GM12878 (cell line): ENCODE measurements around the gene INHA. TPM values are rescaled to one million over a fixed set of nuclear protein-coding genes. Genes with fewer than 3 reads are reported as not detected.
A peak's percentile ranks its signal among the peaks of the same experiment; 100 is the strongest.

Source experiments
- BRCA1 ChIP-seq: IDR thresholded peaks from 2 replicates; pipeline ENCODE4 v1.6.1; 2011; ENCODE audit warnings: low read depth, low read length, improper control_type of control experiment
- CTCF ChIP-seq, 3 experiments: IDR thresholded peaks in 2 of 3; conservative IDR thresholded peaks in 1 of 3; 2 replicates each; pipeline ENCODE4 v1.5.1; 2011; ENCODE audit warnings: low read depth in 3 of 3, low read length in 3 of 3, mild to moderate bottlenecking in 3 of 3, control low read depth in 2 of 3, moderate library complexity in 2 of 3, inconsistent platforms in 1 of 3, mixed read lengths in 1 of 3; ENCODE audit not compliant: control insufficient read depth in 2 of 3, insufficient read depth in 1 of 3; ENCODE audit errors: extremely low read depth in 1 of 3
- DPF2 ChIP-seq: fragments of 450-650 bp; IDR thresholded peaks from 2 replicates; pipeline ENCODE4 v1.6.1; 2017; ENCODE audit warnings: mild to moderate bottlenecking
- E4F1 ChIP-seq: fragments of 450-650 bp; IDR thresholded peaks from 2 replicates; pipeline ENCODE4 v1.6.1; 2018; ENCODE audit warnings: borderline replicate concordance, mild to moderate bottlenecking; ENCODE audit not compliant: partially characterized antibody
- GABPA ChIP-seq: IDR thresholded peaks from 2 replicates; pipeline ENCODE4 v1.6.1; 2014; ENCODE audit warnings: antibody characterized with exemption, low read depth, mild to moderate bottlenecking, inconsistent platforms
- HCFC1 ChIP-seq: fragments of 150-350 bp; IDR thresholded peaks from 2 replicates; pipeline ENCODE4 v1.6.1; 2014; ENCODE audit warnings: low read length
- HDAC6 ChIP-seq: fragments of 200-600 bp; sonication (generic); IDR thresholded peaks from one replicate; pipeline ENCODE4 v1.8.0; 2017; ENCODE audit warnings: antibody characterized with exemption; ENCODE audit not compliant: unreplicated experiment
- MEF2B ChIP-seq: fragments of 450-650 bp; IDR thresholded peaks from 2 replicates; pipeline ENCODE4 v1.6.1; 2018; ENCODE audit warnings: mild to moderate bottlenecking, moderate library complexity; ENCODE audit not compliant: partially characterized antibody, poor library complexity, severe bottlenecking
- MYB ChIP-seq: fragments of 150-350 bp; IDR thresholded peaks from 2 replicates; pipeline ENCODE4 v1.6.1; 2014; ENCODE audit warnings: mild to moderate bottlenecking, low read depth, low read length, borderline replicate concordance
- NFXL1 ChIP-seq: fragments of 450-650 bp; IDR thresholded peaks from 2 replicates; pipeline ENCODE4 v1.6.1; 2017; ENCODE audit warnings: antibody characterized with exemption, mild to moderate bottlenecking, borderline replicate concordance
- NFYA ChIP-seq: IDR thresholded peaks from 2 replicates; pipeline ENCODE4 v1.6.1; 2011; ENCODE audit warnings: low read depth, mild to moderate bottlenecking, low read length, improper control_type of control experiment, borderline replicate concordance
- PAX8 ChIP-seq: fragments of 450-650 bp; IDR thresholded peaks from 2 replicates; pipeline ENCODE4 v1.6.1; 2017; ENCODE audit warnings: mild to moderate bottlenecking, moderate library complexity
- RAD21 ChIP-seq: IDR thresholded peaks from 2 replicates; pipeline ENCODE4 v1.6.1; 2011; ENCODE audit warnings: mild to moderate bottlenecking, low read depth, low read length, moderate library complexity; ENCODE audit not compliant: insufficient read depth
- REST ChIP-seq: IDR thresholded peaks from 2 replicates; pipeline ENCODE4 v1.6.1; 2012; ENCODE audit warnings: mild to moderate bottlenecking, low read depth, low read length
- SREBF1 ChIP-seq: IDR thresholded peaks from 2 replicates; pipeline ENCODE4 v1.6.1; 2012; ENCODE audit warnings: mild to moderate bottlenecking, low read length
- SUZ12 ChIP-seq: fragments of 200-600 bp; sonication (generic); IDR thresholded peaks from one replicate; pipeline ENCODE4 v1.6.1; 2018; ENCODE audit warnings: antibody characterized with exemption, mild to moderate bottlenecking; ENCODE audit not compliant: unreplicated experiment
- polyA plus RNA-seq, 11 experiments: library from polyadenylated mRNA; depleted of rRNA in 4 of 11; unstranded in 6 of 11; stranded (reverse) in 5 of 11; fragments of >200 nt; fragmentation: Nextera tagmentation in 4 of 11; fragmentation: Illumina TruSeq in 1 of 11; extraction: Ambion mirVana in 4 of 11; extraction: Trizol in 1 of 11; gene quantifications; 1 replicate in 1 of 11; 2 replicates in 10 of 11; pipeline versions ENCODE4 v1.2.1 to v1.2.3, GENCODE V29; 2011 to 2016; ENCODE audit warnings: inconsistent platforms in 2 of 11, missing spikeins in 2 of 11, low read depth in 1 of 11
- total RNA-seq, 4 experiments: library from RNA; depleted of rRNA in 3 of 4; stranded (reverse); fragments of >200 nt in 3 of 4; fragmentation: Illumina TruSeq in 1 of 4; extraction: Trizol in 1 of 4; gene quantifications; 2 replicates each; pipeline versions ENCODE4 v1.2.1 to v1.2.3, GENCODE V29; 2013 to 2021
- TF ChIP-seq, protein P1 (sequence below): fragments of 450-650 bp; IDR thresholded peaks from 2 replicates; pipeline ENCODE4 v1.6.1; 2018; ENCODE audit warnings: mild to moderate bottlenecking, low read depth, moderate library complexity; ENCODE audit not compliant: partially characterized antibody
- TF ChIP-seq, protein P2 (sequence below): IDR thresholded peaks from 2 replicates; pipeline ENCODE4 v1.6.1; 2011; ENCODE audit warnings: low read depth, mild to moderate bottlenecking, low read length, moderate library complexity, borderline replicate concordance; ENCODE audit errors: extremely low read depth

Gene INHA
- total and polyA plus RNA-seq, 10 of the 15 experiments (the other 5 are each of a cell fraction or from before 2014, with no cell fraction given): not detected

GRCh38 chr2:219597552-219598307 lies 25.6 kb downstream of the INHA start, which contains the start of gene STK11IP (continued):
- no peak for TF ChIP-seq PAX8
- no peak for TF ChIP-seq CTCF (IDR thresholded peaks at IDR 0.05 in 2 of 3, conservative IDR thresholded peaks at IDR 0.05 in 1 of 3; ENCODE audit: control insufficient read depth in 2 of 3, extremely low read depth in 1 of 3, insufficient read depth in 1 of 3, low read depth in 3 of 3, low read length in 3 of 3)
- TF ChIP-seq, protein P1, sequence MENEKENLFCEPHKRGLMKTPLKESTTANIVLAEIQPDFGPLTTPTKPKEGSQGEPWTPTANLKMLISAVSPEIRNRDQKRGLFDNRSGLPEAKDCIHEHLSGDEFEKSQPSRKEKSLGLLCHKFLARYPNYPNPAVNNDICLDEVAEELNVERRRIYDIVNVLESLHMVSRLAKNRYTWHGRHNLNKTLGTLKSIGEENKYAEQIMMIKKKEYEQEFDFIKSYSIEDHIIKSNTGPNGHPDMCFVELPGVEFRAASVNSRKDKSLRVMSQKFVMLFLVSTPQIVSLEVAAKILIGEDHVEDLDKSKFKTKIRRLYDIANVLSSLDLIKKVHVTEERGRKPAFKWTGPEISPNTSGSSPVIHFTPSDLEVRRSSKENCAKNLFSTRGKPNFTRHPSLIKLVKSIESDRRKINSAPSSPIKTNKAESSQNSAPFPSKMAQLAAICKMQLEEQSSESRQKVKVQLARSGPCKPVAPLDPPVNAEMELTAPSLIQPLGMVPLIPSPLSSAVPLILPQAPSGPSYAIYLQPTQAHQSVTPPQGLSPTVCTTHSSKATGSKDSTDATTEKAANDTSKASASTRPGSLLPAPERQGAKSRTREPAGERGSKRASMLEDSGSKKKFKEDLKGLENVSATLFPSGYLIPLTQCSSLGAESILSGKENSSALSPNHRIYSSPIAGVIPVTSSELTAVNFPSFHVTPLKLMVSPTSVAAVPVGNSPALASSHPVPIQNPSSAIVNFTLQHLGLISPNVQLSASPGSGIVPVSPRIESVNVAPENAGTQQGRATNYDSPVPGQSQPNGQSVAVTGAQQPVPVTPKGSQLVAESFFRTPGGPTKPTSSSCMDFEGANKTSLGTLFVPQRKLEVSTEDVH: peak; percentile 96
- TF ChIP-seq MYB: no peak
- TF ChIP-seq SUZ12: no peak
- peak; percentile 59 for TF ChIP-seq HCFC1
- no peak for TF ChIP-seq REST
- TF ChIP-seq MEF2B: peak; percentile 72
- TF ChIP-seq SREBF1: no peak
- TF ChIP-seq DPF2: 0 out of 2 replicates have a peak, but pooled peaks have one; percentile 38
- no peak for TF ChIP-seq NFYA
- TF ChIP-seq, protein P2, sequence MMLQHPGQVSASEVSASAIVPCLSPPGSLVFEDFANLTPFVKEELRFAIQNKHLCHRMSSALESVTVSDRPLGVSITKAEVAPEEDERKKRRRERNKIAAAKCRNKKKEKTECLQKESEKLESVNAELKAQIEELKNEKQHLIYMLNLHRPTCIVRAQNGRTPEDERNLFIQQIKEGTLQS: no peak
- TF ChIP-seq BRCA1: no peak
- peak; percentile 84 for TF ChIP-seq E4F1
- peak; percentile 97 for TF ChIP-seq GABPA
- TF ChIP-seq RAD21: no peak
- no peak for TF ChIP-seq HDAC6
- no peak for TF ChIP-seq NFXL1
